PFSK-1 (cell line): Measurements from ENCODE around the gene ADAMTS17.

Source experiments
- POLR2AphosphoS5 ChIP-seq: IDR thresholded peaks from 2 replicates; pipeline ENCODE4 v1.6.1; 2012; ENCODE audit warnings: low read depth, mild to moderate bottlenecking, control low read depth, low read length, moderate library complexity
- REST ChIP-seq, 2 experiments: IDR thresholded peaks; 2 replicates each; pipeline versions ENCODE4 v1.6.1 to v1.8.0; 2011 to 2012; ENCODE audit warnings: low read depth in 2 of 2, low read length in 2 of 2, control low read depth in 1 of 2, inconsistent platforms in 1 of 2, mild to moderate bottlenecking in 1 of 2, moderate library complexity in 1 of 2; ENCODE audit not compliant: insufficient read depth in 1 of 2
- TAF1 ChIP-seq: IDR thresholded peaks from 2 replicates; pipeline ENCODE4 v1.6.1; 2012; ENCODE audit warnings: low read length, control low read depth, borderline replicate concordance; ENCODE audit not compliant: insufficient read depth

- TF ChIP-seq TAF1 (no peak), REST (IDR thresholded peaks at IDR 0.05; ENCODE audit: insufficient read depth in 1 of 2, low read depth in 2 of 2, low read length in 2 of 2) (no peak), POLR2AphosphoS5 (no peak)
These were observed 172.0 kb downstream of the ADAMTS17 start for GRCh38 chr15:100169615-100170290.
